K562 (cell line): ENCODE results near the gene ZSCAN12. TPM values are rescaled to one million over a fixed set of nuclear protein-coding genes. Genes with fewer than 3 reads are reported as not detected.

Source experiments
- ARID1B ChIP-seq: fragments of 450-650 bp; IDR thresholded peaks from 2 replicates; pipeline ENCODE4 v1.6.1; 2016; ENCODE audit warnings: antibody characterized with exemption, mild to moderate bottlenecking, inconsistent platforms
- C11orf30 ChIP-seq: fragments of 450-650 bp; IDR thresholded peaks from 2 replicates; pipeline ENCODE4 v1.6.1; 2016; ENCODE audit warnings: low read depth, mild to moderate bottlenecking
- CBFA2T2 ChIP-seq: fragments of 450-650 bp; conservative IDR thresholded peaks from 2 replicates; pipeline ENCODE4 v1.6.1; 2017; ENCODE audit warnings: mild to moderate bottlenecking
- CBFA2T3 ChIP-seq: fragments of 450-650 bp; IDR thresholded peaks from 2 replicates; pipeline ENCODE4 v1.6.1; 2017
- KLF16 ChIP-seq: IDR thresholded peaks from 2 replicates; pipeline ENCODE4 v1.6.1; 2016; ENCODE audit warnings: antibody characterized with exemption
- MAFF ChIP-seq: IDR thresholded peaks from 2 replicates; pipeline ENCODE4 v1.6.1; 2012; ENCODE audit warnings: low read length, improper control_type of control experiment
- MAFG ChIP-seq: fragments of 450-650 bp; conservative IDR thresholded peaks from 2 replicates; pipeline ENCODE4 v1.6.1; 2016; ENCODE audit warnings: missing genetic modification characterization, missing compliant biosample characterization
- NCOR1 ChIP-seq: fragments of 450-650 bp; IDR thresholded peaks from 2 replicates; pipeline ENCODE4 v1.6.1; 2016; ENCODE audit warnings: mild to moderate bottlenecking, moderate library complexity
- RBM17 ChIP-seq: fragments of 200-400 bp; formaldehyde crosslinking; IDR thresholded peaks from 2 replicates; pipeline ENCODE4 v1.6.1; 2017; ENCODE audit warnings: low read depth, mild to moderate bottlenecking, low read length, borderline replicate concordance
- TAL1 ChIP-seq: fragments of 450-650 bp; IDR thresholded peaks from 2 replicates; pipeline ENCODE4 v1.6.1; 2016; ENCODE audit warnings: mild to moderate bottlenecking
- ZBTB8A ChIP-seq: fragments of 450-650 bp; IDR thresholded peaks from 2 replicates; pipeline ENCODE4 v1.6.1; 2018; ENCODE audit warnings: mild to moderate bottlenecking, moderate library complexity; ENCODE audit not compliant: partially characterized antibody
- ZNF316 ChIP-seq: fragments of 450-650 bp; IDR thresholded peaks from 2 replicates; pipeline ENCODE4 v1.6.1; 2016
- polyA plus RNA-seq, 8 experiments: library from polyadenylated mRNA; depleted of rRNA in 4 of 8; stranded (reverse) in 5 of 8; unstranded in 3 of 8; fragments of >200 nt; fragmentation: Nextera tagmentation in 2 of 8; fragmentation: Illumina TruSeq in 1 of 8; extraction: Ambion mirVana in 2 of 8; extraction: Trizol in 1 of 8; gene quantifications; 2 replicates each; pipeline versions ENCODE4 v1.2.1 to v1.2.3, GENCODE V29; 2011 to 2014; ENCODE audit warnings: inconsistent platforms in 1 of 8, missing spikeins in 1 of 8
- total RNA-seq, 7 experiments: library from RNA; depleted of rRNA in 6 of 7; stranded (reverse); fragments of >200 nt in 6 of 7; fragmentation: Illumina TruSeq in 2 of 7; extraction: Trizol in 2 of 7; gene quantifications; 2 replicates each; pipeline versions ENCODE4 v1.2.1 to v1.2.3, GENCODE V29; 2011 to 2021; ENCODE audit warnings: low replicate concordance in 1 of 7
- TF ChIP-seq, protein P1 (sequence below): IDR thresholded peaks from 2 replicates; pipeline ENCODE4 v1.6.1; 2012; ENCODE audit warnings: low read depth, low read length, improper control_type of control experiment, borderline replicate concordance
- TF ChIP-seq, protein P2 (sequence below): fragments of 450-650 bp; formaldehyde crosslinking; conservative IDR thresholded peaks from 2 replicates; pipeline ENCODE4 v1.4.0; 2022; ENCODE audit warnings: mild to moderate bottlenecking, missing genetic modification characterization
- TF ChIP-seq, protein P3 (sequence below): fragments of 450-650 bp; IDR thresholded peaks from 2 replicates; pipeline ENCODE4 v1.7.0; 2016; ENCODE audit warnings: borderline replicate concordance
- TF ChIP-seq, protein P4 (sequence below), 2 experiments: IDR thresholded peaks in 1 of 2; conservative IDR thresholded peaks in 1 of 2; 2 replicates each; pipeline ENCODE4 v1.6.1; 2016; ENCODE audit warnings: low read depth in 2 of 2, mild to moderate bottlenecking in 1 of 2, missing compliant biosample characterization in 1 of 2, missing genetic modification characterization in 1 of 2, moderate library complexity in 1 of 2
- TF ChIP-seq, protein P5 (sequence below): fragments of 450-650 bp; conservative IDR thresholded peaks from 2 replicates; pipeline ENCODE4 v1.6.1; 2016; ENCODE audit warnings: missing genetic modification characterization, low read depth, mild to moderate bottlenecking, control low read depth, missing compliant biosample characterization

ZSCAN12 gene
- total and polyA plus RNA-seq, 9 of the 15 experiments (the other 6 are each of a cell fraction or from before 2014, with no cell fraction given): 2.5 to 19.6 (median 12.5) TPM

DNA sequence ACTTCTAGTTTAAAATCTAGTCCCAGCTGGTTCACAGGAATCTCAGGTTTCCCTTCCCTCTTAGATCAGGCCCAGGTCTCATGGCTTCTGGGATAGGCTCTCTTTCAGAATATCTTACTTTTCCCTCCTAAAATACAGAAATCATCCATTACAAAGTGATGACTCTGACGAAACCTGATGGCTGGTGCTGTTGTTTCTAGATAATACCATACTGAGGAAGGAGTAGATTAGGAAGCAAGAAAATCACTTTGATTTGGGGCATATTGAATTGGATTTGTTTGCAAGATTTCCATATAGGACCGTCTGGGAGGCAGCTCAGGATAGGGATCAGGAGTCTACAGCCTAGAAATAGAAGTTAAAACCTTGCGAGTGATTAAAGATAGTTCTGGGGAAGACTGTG, 46.2 kb downstream of the ZSCAN12 start (continued):
- no peak for TF ChIP-seq RBM17
- TF ChIP-seq ARID1B: peak; percentile 42
- peak; percentile 77 for TF ChIP-seq CBFA2T3
- TF ChIP-seq, protein P1, sequence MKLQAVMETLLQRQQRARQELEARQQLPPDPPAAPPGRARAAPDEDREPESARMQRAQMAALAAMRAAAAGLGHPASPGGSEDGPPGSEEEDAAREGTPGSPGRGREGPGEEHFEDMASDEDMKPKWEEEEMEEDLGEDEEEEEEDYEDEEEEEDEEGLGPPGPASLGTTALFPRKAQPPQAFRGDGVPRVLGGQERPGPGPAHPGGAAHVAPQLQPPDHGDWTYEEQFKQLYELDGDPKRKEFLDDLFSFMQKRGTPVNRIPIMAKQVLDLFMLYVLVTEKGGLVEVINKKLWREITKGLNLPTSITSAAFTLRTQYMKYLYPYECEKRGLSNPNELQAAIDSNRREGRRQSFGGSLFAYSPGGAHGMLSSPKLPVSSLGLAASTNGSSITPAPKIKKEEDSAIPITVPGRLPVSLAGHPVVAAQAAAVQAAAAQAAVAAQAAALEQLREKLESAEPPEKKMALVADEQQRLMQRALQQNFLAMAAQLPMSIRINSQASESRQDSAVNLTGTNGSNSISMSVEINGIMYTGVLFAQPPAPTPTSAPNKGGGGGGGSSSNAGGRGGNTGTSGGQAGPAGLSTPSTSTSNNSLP: no peak
- TF ChIP-seq NCOR1: peak; percentile 56
- TF ChIP-seq, protein P2, sequence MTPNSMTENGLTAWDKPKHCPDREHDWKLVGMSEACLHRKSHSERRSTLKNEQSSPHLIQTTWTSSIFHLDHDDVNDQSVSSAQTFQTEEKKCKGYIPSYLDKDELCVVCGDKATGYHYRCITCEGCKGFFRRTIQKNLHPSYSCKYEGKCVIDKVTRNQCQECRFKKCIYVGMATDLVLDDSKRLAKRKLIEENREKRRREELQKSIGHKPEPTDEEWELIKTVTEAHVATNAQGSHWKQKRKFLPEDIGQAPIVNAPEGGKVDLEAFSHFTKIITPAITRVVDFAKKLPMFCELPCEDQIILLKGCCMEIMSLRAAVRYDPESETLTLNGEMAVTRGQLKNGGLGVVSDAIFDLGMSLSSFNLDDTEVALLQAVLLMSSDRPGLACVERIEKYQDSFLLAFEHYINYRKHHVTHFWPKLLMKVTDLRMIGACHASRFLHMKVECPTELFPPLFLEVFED (CRISPR knock-in tag): no peak
- peak; percentile 37; the same call in 1 of the 2 replicates for TF ChIP-seq TAL1
- TF ChIP-seq CBFA2T2: peak; percentile 47; the same call in 1 of the 2 replicates
- TF ChIP-seq, protein P3, sequence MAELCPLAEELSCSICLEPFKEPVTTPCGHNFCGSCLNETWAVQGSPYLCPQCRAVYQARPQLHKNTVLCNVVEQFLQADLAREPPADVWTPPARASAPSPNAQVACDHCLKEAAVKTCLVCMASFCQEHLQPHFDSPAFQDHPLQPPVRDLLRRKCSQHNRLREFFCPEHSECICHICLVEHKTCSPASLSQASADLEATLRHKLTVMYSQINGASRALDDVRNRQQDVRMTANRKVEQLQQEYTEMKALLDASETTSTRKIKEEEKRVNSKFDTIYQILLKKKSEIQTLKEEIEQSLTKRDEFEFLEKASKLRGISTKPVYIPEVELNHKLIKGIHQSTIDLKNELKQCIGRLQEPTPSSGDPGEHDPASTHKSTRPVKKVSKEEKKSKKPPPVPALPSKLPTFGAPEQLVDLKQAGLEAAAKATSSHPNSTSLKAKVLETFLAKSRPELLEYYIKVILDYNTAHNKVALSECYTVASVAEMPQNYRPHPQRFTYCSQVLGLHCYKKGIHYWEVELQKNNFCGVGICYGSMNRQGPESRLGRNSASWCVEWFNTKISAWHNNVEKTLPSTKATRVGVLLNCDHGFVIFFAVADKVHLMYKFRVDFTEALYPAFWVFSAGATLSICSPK: no peak
- 0 out of 2 replicates have a peak, but pooled peaks have one; percentile 9 for TF ChIP-seq KLF16
- TF ChIP-seq ZBTB8A: no peak
- TF ChIP-seq, protein P4, sequence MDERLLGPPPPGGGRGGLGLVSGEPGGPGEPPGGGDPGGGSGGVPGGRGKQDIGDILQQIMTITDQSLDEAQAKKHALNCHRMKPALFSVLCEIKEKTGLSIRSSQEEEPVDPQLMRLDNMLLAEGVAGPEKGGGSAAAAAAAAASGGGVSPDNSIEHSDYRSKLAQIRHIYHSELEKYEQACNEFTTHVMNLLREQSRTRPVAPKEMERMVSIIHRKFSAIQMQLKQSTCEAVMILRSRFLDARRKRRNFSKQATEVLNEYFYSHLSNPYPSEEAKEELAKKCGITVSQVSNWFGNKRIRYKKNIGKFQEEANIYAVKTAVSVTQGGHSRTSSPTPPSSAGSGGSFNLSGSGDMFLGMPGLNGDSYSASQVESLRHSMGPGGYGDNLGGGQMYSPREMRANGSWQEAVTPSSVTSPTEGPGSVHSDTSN (CRISPR knock-in tag; IDR thresholded peaks at IDR 0.05; ENCODE audit: low read depth): no peak
- TF ChIP-seq, protein P4 (tag; conservative IDR thresholded peaks at IDR 0.05; ENCODE audit: low read depth): no peak
- TF ChIP-seq MAFG (tag): peak; percentile 19; the same call in 1 of the 2 replicates
- TF ChIP-seq, protein P5, sequence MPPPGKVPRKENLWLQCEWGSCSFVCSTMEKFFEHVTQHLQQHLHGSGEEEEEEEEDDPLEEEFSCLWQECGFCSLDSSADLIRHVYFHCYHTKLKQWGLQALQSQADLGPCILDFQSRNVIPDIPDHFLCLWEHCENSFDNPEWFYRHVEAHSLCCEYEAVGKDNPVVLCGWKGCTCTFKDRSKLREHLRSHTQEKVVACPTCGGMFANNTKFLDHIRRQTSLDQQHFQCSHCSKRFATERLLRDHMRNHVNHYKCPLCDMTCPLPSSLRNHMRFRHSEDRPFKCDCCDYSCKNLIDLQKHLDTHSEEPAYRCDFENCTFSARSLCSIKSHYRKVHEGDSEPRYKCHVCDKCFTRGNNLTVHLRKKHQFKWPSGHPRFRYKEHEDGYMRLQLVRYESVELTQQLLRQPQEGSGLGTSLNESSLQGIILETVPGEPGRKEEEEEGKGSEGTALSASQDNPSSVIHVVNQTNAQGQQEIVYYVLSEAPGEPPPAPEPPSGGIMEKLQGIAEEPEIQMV (tag): no peak
- peak; percentile 64 for TF ChIP-seq C11orf30
- peak; percentile 82 for TF ChIP-seq ZNF316
- peak; percentile 31; the same call in 1 of the 2 replicates for TF ChIP-seq MAFF
